GM12878 (cell line): Measurements from ENCODE around the gene ABCF1. TPM values are rescaled to one million over a fixed set of nuclear protein-coding genes. Genes with fewer than 3 reads are reported as not detected.

Experiments
- ATAC-seq: fragments of 200-7000 bp; cut with Tn5 transposase; 3 replicates; pipeline ENCODE4 v1.9.1; 2020; ENCODE audit warnings: mild to moderate bottlenecking, moderate library complexity
- BruUV-seq: library from RNA; stranded (reverse); fragments of 400-500 nt; replicated peaks from 2 replicates; lab custom pipeline; 2021; lab: Mats Ljungman, UMichigan
- CTCF ChIA-PET: fragments of 300-600 bp; sonication (Branson Sonifier 250); formaldehyde crosslinking; extraction: SDS; loops from one replicate; lab custom pipeline; 2021; ENCODE audit warnings: inconsistent platforms; lab: Yijun Ruan, JAX
- POLR2A ChIA-PET: fragments of 350-600 bp; formaldehyde crosslinking; extraction: SDS; loops from one replicate; lab custom pipeline; 2021; ENCODE audit warnings: inconsistent platforms; lab: Charles Lee
- RAD21 ChIA-PET: fragments of 300-600 bp; sonication (Branson Sonifier 250); formaldehyde crosslinking; loops from one replicate; lab custom pipeline; 2023; ENCODE audit warnings: antibody characterized with exemption; ENCODE audit not compliant: unreplicated experiment; lab: Charles Lee
- SMC1A ChIA-PET: fragments of 300-600 bp; sonication (Branson Sonifier 250); formaldehyde crosslinking; loops from one replicate; lab custom pipeline; 2023; ENCODE audit not compliant: unreplicated experiment, uncharacterized antibody; lab: Charles Lee
- DNase-seq: peaks from one replicate; pipeline ENCODE4 v3.0.0-alpha.2; 2011; ENCODE audit warnings: low read depth, low spot score
- FAIRE-seq: peaks from 3 replicates; lab custom pipeline; 2011; peaks lifted over from hg19 to GRCh38; lab: Jason Lieb, UNC
- H2AFZ ChIP-seq: 2 replicates; pipeline ENCODE4 v1.6.0; 2011; ENCODE audit warnings: low read depth, low read length, control low read depth; ENCODE audit not compliant: control insufficient read depth
- H3K27ac ChIP-seq: 2 replicates; pipeline ENCODE4 v1.5.1; 2011; ENCODE audit warnings: control low read depth; ENCODE audit not compliant: control insufficient read depth, insufficient read depth
- H3K27me3 ChIP-seq, 2 experiments: replicated peaks in 1 of 2; 2 replicates each; pipeline versions ENCODE4 v1.6.0 to v1.6.1; 2011; ENCODE audit warnings: low read length in 1 of 2; ENCODE audit not compliant: control insufficient read depth in 2 of 2, insufficient read depth in 2 of 2
- H3K36me3 ChIP-seq, 2 experiments: 2 replicates each; pipeline ENCODE4 v1.5.1; 2011; ENCODE audit warnings: low read length in 1 of 2; ENCODE audit not compliant: control insufficient read depth in 2 of 2, insufficient read depth in 2 of 2
- H3K4me1 ChIP-seq: 2 replicates; pipeline ENCODE4 v1.6.1; 2011; ENCODE audit warnings: mild to moderate bottlenecking, low read length, moderate library complexity, mixed read lengths; ENCODE audit not compliant: control insufficient read depth, insufficient read depth
- H3K4me2 ChIP-seq: 2 replicates; pipeline ENCODE4 v1.6.0; 2011; ENCODE audit warnings: control low read depth; ENCODE audit not compliant: control insufficient read depth, insufficient read depth
- H3K4me3 ChIP-seq: fragments of 200-600 bp; sonication (generic); 2 replicates; pipeline ENCODE4 v1.5.1; 2016
- H3K79me2 ChIP-seq: 2 replicates; pipeline ENCODE4 v1.6.0; 2011; ENCODE audit warnings: low read length; ENCODE audit not compliant: control insufficient read depth, insufficient read depth
- H3K9ac ChIP-seq: 2 replicates; pipeline ENCODE4 v1.8.0; 2011; ENCODE audit warnings: low read length, control low read depth, mixed read lengths; ENCODE audit not compliant: control insufficient read depth, insufficient read depth
- H3K9me3 ChIP-seq: replicated peaks from 3 replicates; pipeline ENCODE4 v1.5.1; 2011; ENCODE audit warnings: mild to moderate bottlenecking, low read length; ENCODE audit not compliant: control insufficient read depth, insufficient read depth
- H4K20me1 ChIP-seq: 2 replicates; pipeline ENCODE4 v1.6.0; 2011; ENCODE audit not compliant: control insufficient read depth, insufficient read depth
- BHLHE40 ChIP-seq, 2 experiments: fragments of 450-650 bp in 1 of 2; IDR thresholded peaks; 2 replicates each; pipeline ENCODE4 v1.6.1; 2011 to 2017; ENCODE audit warnings: low read depth in 2 of 2, borderline replicate concordance in 1 of 2, improper control_type of control experiment in 1 of 2, low read length in 1 of 2, mild to moderate bottlenecking in 1 of 2
- HCFC1 ChIP-seq: fragments of 150-350 bp; IDR thresholded peaks from 2 replicates; pipeline ENCODE4 v1.6.1; 2014; ENCODE audit warnings: low read length
- POLR2AphosphoS5 ChIP-seq: IDR thresholded peaks from 2 replicates; pipeline ENCODE4 v1.6.1; 2011; ENCODE audit warnings: mild to moderate bottlenecking, low read length, inconsistent platforms
- SREBF1 ChIP-seq: IDR thresholded peaks from 2 replicates; pipeline ENCODE4 v1.6.1; 2012; ENCODE audit warnings: mild to moderate bottlenecking, low read length
- WGBS: methylation state at CpG from one replicate; pipeline ENCODE4 v1.1.6; 2016; ENCODE audit warnings: low lambda C conversion rate; ENCODE audit not compliant: insufficient replicate concordance, insufficient coverage; ENCODE audit errors: missing lambda C conversion rate; 5-methylcytosine and 5-hydroxymethylcytosine counted together
- in situ Hi-C: fragments of 300-500 bp; cut with MboI; formaldehyde crosslinking; loops from 9 replicates; pipeline ENCODE4 v1.14.3; 2018; ENCODE audit warnings: mixed read lengths
- intact Hi-C: fragments of 100-400 bp; cut with micrococcal nuclease; formaldehyde crosslinking; loops from one replicate; pipeline ENCODE4 v1.14.2; 2022; ENCODE audit not compliant: unreplicated experiment
- polyA plus RNA-seq, 11 experiments: library from polyadenylated mRNA; depleted of rRNA in 4 of 11; unstranded in 6 of 11; stranded (reverse) in 5 of 11; fragments of >200 nt; fragmentation: Nextera tagmentation in 4 of 11; fragmentation: Illumina TruSeq in 1 of 11; extraction: Ambion mirVana in 4 of 11; extraction: Trizol in 1 of 11; gene quantifications; 1 replicate in 1 of 11; 2 replicates in 10 of 11; pipeline versions ENCODE4 v1.2.1 to v1.2.3, GENCODE V29; 2011 to 2016; ENCODE audit warnings: inconsistent platforms in 2 of 11, missing spikeins in 2 of 11, low read depth in 1 of 11
- total RNA-seq, 4 experiments: library from RNA; depleted of rRNA in 3 of 4; stranded (reverse); fragments of >200 nt in 3 of 4; fragmentation: Illumina TruSeq in 1 of 4; extraction: Trizol in 1 of 4; gene quantifications; 2 replicates each; pipeline versions ENCODE4 v1.2.1 to v1.2.3, GENCODE V29; 2013 to 2021

The ABCF1 gene
- total and polyA plus RNA-seq, 10 of the 15 experiments (the other 5 are each of a cell fraction or from before 2014, with no cell fraction given) = 21.3 to 79.6 (median 55.9) TPM

- Histone ChIP-seq H3K9ac (no peak overlapping the region), H4K20me1 (no peaks in the 10 kb centered on the region), H3K9me3 (no peaks in the 10 kb centered on the region), H3K4me1 (no peaks in the 10 kb centered on the region), H3K79me2 (no peaks in the 10 kb centered on the region), H3K27ac (no peak overlapping the region), H3K27me3 (no peaks in the 10 kb centered on the region), H3K4me3 (no peak overlapping the region), H2AFZ (no peak overlapping the region), H3K4me2 (no peak overlapping the region), H3K36me3 (peaks cover 27 to 34% of the 10 kb centered on the region in 2 experiments)
- 95% methylated on average over 15 of the region's 15 CpGs for WGBS
- TF ChIP-seq HCFC1 (no peak), POLR2AphosphoS5 (0 out of 2 replicates have a peak, but pooled peaks have one; percentile 23)
- intact Hi-C loops = no loop called here
- BruUV-seq = no TSS peak
- DNase-seq (no peak), ATAC-seq (no peak), FAIRE-seq (no peak)
- RAD21 ChIA-PET = no interaction called here
- SMC1A ChIA-PET = interaction anchor here (0.6 to 1.7 kb wide), 5 partner anchors 7 to 48 kb away, joined by 3 to 4 read pairs (median 4); no protein-coding TSS in a partner anchor
- CTCF ChIA-PET = interaction anchor here (0.8 to 1.5 kb wide), 3 partner anchors 48 to 107 kb away, joined by 3 to 4 read pairs (median 3); no protein-coding TSS in a partner anchor
- in situ Hi-C loops = no loop called here
- POLR2A ChIA-PET = no interaction called here
Measured at GRCh38 chr6:30589754-30590358, 18.6 kb downstream of the ABCF1 start.

DNA sequence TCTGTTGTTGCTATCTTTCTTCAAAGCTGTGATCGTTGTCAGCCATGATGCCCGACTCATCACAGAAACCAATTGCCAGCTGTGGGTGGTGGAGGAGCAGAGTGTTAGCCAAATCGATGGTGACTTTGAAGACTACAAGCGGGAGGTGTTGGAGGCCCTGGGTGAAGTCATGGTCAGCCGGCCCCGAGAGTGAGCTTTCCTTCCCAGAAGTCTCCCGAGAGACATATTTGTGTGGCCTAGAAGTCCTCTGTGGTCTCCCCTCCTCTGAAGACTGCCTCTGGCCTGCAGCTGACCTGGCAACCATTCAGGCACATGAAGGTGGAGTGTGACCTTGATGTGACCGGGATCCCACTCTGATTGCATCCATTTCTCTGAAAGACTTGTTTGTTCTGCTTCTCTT is 19.3 kb downstream of the ABCF1 start:
- ChIA-PET SMC1A (interaction anchor here (0.6 to 1.7 kb wide), 4 partner anchors 8 to 49 kb away, joined by 3 to 4 read pairs (median 4); no protein-coding TSS in a partner anchor), CTCF (interaction anchor here (0.7 to 2.1 kb wide), 6 partner anchors 10 to 107 kb away, joined by 3 to 6 read pairs (median 3); partner anchors contain the start of gene PRR3), RAD21 (no interaction called here), POLR2A (interaction anchor here (0.7 to 1.2 kb wide), 2 partner anchors 8 to 49 kb away, joined by 3 to 5 read pairs; no protein-coding TSS in a partner anchor)
- no peak overlapping the region for H2AFZ ChIP-seq
- no TSS peak for BruUV-seq
- no peak overlapping the region for H3K4me2 ChIP-seq
- DNase-seq = no peak
- no peak overlapping the region for H3K9ac ChIP-seq
- 83% methylated on average over 8 of the region's 8 CpGs for WGBS
- no peaks in the 10 kb centered on the region for H3K4me1 ChIP-seq
- H4K20me1 ChIP-seq = no peaks in the 10 kb centered on the region
- H3K27me3 ChIP-seq = no peaks in the 10 kb centered on the region
- intact Hi-C loops = no loop called here
- H3K79me2 ChIP-seq = no peaks in the 10 kb centered on the region
- TF ChIP-seq BHLHE40 (IDR thresholded peaks at IDR 0.05; ENCODE audit: borderline replicate concordance in 1 of 2, low read depth in 2 of 2, low read length in 1 of 2) = no peak
- no peak for TF ChIP-seq SREBF1
- TF ChIP-seq POLR2AphosphoS5 = 0 out of 2 replicates have a peak, but pooled peaks have one; percentile 6
- TF ChIP-seq, all 136 proteins: peak for 1
- FAIRE-seq (no peak), ATAC-seq (no peak)
- Histone ChIP-seq H3K36me3 (peaks cover 23 to 27% of the 10 kb centered on the region in 2 experiments), H3K9me3 (no peaks in the 10 kb centered on the region), H3K4me3 (no peak overlapping the region), H3K27ac (no peak overlapping the region)
- in situ Hi-C loops = no loop called here
